ENCODE data around the gene NME1.
A peak's percentile ranks its signal among the peaks of the same experiment; 100 is the strongest.

The NME1 gene

GRCh38 chr17:51153210-51154072 lies at the start of gene NME1:
Gene NME1, plus strand, starts transcription at chr17:51153559. Its CDS starts 2,096 bp downstream, at chr17:51155655.
- no peak for TF ChIP-seq GATA2 (IDR thresholded peaks at IDR 0.05; ENCODE audit: low read depth, low read length)
- no peak for TF ChIP-seq GATA3 (IDR thresholded peaks at IDR 0.05; ENCODE audit: low read depth, low read length)

- TF ChIP-seq GATA2 (IDR thresholded peaks at IDR 0.05; ENCODE audit: low read depth, low read length) (no peak), GATA3 (IDR thresholded peaks at IDR 0.05; ENCODE audit: low read depth, low read length) (no peak)
These were observed 45.6 kb upstream of the NME1 start for GRCh38 chr17:51107778-51108177.

- TF ChIP-seq GATA3 (IDR thresholded peaks at IDR 0.05; ENCODE audit: low read depth, low read length) (no peak), GATA2 (IDR thresholded peaks at IDR 0.05; ENCODE audit: low read depth, low read length) (no peak)
These were observed 38.2 kb upstream of the NME1 start for GRCh38 chr17:51115179-51115578.

GRCh38 chr17:51118330-51119195 lies 34.8 kb upstream of the NME1 start:
- no peak for TF ChIP-seq GATA3 (IDR thresholded peaks at IDR 0.05; ENCODE audit: low read depth, low read length)
- TF ChIP-seq GATA2 (IDR thresholded peaks at IDR 0.05; ENCODE audit: low read depth, low read length): no peak

GRCh38 chr17:51119415-51120356 lies 33.7 kb upstream of the NME1 start:
- no peak for TF ChIP-seq GATA2 (IDR thresholded peaks at IDR 0.05; ENCODE audit: low read depth, low read length)
- no peak for TF ChIP-seq GATA3 (IDR thresholded peaks at IDR 0.05; ENCODE audit: low read depth, low read length)

- TF ChIP-seq GATA2 (IDR thresholded peaks at IDR 0.05; ENCODE audit: low read depth, low read length) (no peak), GATA3 (IDR thresholded peaks at IDR 0.05; ENCODE audit: low read depth, low read length) (no peak)
These were observed 33.0 kb upstream of the NME1 start for GRCh38 chr17:51120357-51120738.

DNA sequence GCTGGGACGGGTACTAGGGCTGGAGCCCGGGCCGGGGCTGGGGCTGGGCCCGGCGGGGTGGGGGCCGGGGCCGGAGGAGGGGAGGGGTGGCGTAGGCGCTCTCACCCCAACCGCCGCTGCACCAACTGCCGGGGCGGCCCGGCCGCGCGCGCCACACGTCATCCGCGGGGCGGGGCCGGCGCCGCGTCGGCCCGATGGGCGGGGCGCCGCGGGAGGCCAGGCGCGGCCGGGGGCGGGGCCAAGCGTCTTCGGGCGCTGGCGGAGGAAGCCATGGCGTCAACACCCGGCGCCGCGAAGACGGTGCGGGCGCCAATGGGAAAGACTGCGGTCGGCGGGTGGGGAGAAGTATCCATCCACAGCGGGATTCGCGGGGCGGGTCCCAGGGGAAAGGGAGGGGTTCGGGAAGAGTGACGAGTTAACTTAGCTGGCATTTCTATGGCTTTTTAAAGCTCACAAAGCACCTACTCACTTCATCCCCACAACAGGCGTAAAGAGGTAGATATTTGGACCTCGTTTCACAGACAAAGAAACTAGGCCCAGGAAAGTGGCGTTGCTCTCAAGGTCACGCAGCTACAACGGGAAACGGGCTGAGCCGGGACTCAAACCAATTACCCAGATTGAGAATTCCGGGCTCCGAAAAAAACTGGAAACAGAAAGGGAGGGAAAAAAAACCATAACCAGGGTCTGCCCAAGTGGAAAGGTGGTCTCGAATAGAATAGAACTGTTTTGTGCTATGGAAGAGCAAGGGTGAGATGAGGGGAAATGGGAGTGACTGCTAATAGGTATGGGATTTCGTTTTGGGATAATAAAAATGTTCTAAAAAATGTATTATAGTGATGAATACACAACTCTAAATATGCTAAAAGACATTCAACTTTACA lies 32.4 kb upstream of the NME1 start, which contains the start of gene SPAG9:
TSS of gene SPAG9 (minus strand) at position 130 of the 881 bp plus-strand sequence. CDS start 212 bp downstream, outside the sequence.
- 0 out of 2 replicates have a peak, but pooled peaks have one; percentile 0 for TF ChIP-seq GATA2 (IDR thresholded peaks at IDR 0.05; ENCODE audit: low read depth, low read length)
- TF ChIP-seq GATA3 (IDR thresholded peaks at IDR 0.05; ENCODE audit: low read depth, low read length): no peak

DNA sequence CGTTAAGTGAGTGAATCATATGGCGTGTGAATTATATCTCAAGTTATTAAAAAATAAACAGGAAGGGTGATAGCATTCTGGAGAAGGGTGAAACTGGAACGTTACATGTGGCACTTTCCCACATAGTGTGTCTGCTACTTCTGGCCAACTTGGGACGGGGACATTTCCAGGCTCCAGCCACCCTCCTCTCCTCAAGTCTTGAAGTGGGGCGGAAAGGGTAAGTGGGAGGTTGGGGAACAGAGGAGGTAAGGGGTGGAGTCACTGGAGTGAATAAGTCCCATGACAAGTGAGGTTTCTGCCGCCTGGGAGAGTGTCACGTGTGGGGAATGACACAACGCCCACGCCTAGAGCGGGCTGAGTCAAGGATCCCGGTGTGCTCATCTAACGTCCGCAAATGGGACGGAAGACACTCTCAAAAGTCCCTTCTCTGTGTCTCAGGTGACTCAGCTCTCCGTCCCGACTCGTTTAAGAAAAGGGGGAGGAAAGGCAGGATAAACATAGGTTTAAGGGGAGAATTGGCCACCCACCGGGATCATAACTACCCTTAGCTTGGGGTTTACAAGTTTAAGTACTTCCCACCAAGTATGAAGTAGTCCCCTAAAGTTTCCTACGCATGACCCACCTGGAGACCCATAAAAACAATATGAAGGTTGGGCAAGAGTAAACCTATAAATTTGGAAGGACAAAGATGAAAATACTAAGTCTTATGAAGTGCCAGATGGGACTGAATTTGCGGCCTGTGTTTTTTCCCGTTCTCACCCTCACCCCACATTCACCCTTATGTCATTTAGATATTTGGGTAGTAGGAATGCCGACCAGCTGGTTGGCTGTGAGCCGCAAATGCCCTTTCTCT lies 31.5 kb upstream of the NME1 start:
- TF ChIP-seq GATA3 (IDR thresholded peaks at IDR 0.05; ENCODE audit: low read depth, low read length) (no peak), GATA2 (IDR thresholded peaks at IDR 0.05; ENCODE audit: low read depth, low read length) (no peak)

DNA sequence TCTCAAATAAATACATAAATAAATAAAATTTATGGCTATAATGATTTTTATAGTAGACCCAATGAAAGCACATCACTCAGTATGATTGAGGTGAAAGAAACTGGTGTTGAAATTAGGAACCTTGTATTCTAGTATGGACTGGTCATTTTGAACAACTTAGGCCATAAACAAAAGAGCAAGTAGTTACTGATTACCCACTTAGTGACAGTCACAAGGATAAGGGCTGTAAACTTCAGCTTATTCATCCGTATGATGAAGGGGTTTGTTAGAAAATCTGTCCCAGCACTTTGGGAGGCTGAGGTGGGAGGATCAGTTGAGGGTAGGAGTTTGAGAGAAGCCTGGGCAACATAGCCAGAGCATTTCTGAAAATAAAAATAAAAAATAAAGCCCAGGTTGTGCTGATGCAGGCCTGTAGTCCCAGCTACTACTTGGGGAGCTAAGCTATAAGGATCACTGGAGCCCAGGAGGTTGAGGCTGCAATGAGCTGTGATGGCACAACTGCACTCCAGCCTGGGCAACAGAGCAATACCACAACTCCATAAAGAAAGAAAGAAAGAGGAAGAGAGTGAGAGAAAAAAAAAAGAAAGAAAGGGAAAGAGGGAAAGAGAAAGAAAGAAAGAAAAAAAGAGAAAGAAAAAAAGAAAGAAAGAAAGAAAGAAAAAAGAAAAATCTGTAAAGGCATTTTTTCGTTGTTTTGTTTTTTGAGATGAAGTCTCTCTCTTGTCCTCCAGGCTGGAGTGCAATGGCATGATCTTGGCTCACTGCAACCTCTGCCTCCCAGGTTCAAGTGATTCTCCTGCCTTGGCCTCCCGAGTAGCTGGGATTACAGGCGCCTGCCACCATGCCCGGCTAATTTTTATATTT lies 28.5 kb upstream of the NME1 start:
- no peak for TF ChIP-seq GATA2 (IDR thresholded peaks at IDR 0.05; ENCODE audit: low read depth, low read length)
- no peak for TF ChIP-seq GATA3 (IDR thresholded peaks at IDR 0.05; ENCODE audit: low read depth, low read length)

DNA sequence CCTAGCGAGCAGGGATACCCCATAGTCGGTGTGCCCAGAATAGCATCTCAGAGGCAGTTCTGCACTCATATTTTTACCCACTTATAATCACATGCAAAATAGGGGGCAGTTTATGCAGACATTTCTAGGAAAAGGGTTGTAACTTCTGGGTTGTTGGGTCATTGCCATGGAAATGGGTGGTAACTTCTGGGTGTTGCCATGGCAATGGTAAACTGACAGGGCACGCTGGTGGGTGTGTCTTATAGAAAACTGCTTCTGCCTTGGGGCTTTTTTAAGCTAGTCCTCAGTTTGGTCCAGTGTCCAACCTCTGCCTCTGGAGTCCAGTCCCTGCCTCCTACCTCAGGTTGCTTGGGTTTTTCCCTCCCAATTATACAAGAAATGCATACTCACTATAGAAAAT lies 25.3 kb upstream of the NME1 start:
- TF ChIP-seq GATA2 (IDR thresholded peaks at IDR 0.05; ENCODE audit: low read depth, low read length): no peak
- no peak for TF ChIP-seq GATA3 (IDR thresholded peaks at IDR 0.05; ENCODE audit: low read depth, low read length)

DNA sequence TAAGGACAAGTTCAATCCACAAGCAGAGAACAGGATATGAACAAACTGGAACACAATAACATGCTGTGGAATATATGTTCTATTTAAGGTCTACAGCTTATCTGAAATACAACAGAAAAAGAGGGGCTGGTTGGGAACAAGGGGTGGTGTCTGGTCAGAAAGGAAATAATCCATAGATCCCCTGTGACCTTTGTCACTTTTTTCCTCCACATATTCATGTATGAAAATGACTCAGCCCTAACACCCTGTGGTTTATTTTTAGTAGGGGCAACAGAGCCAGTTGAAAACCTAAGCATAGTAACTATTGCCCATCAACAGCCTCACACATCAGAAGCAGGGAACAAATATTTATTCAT lies 20.4 kb upstream of the NME1 start:
- no peak for TF ChIP-seq GATA3 (IDR thresholded peaks at IDR 0.05; ENCODE audit: low read depth, low read length)
- TF ChIP-seq GATA2 (IDR thresholded peaks at IDR 0.05; ENCODE audit: low read depth, low read length): no peak

Measured in SH-SY5Y (cell line).